GM23338 (cell line): Measurements from ENCODE around the gene GPR101. TPM values are rescaled to one million over a fixed set of nuclear protein-coding genes. Genes with fewer than 3 reads are reported as not detected.

ENCODE experiments used
- ATAC-seq: fragments of 200-7000 bp; cut with Tn5 transposase; 3 replicates; pipeline ENCODE4 v1.9.1; 2020
- DNase-seq: peaks from one replicate; pipeline ENCODE4 v3.0.0-alpha.2; 2015; ENCODE audit warnings: low spot score
- H2AFZ ChIP-seq: fragments of 200-600 bp; sonication (generic); 2 replicates; pipeline ENCODE4 v1.8.0; 2016; ENCODE audit warnings: antibody characterized with exemption, mild to moderate bottlenecking, moderate library complexity
- H3F3A ChIP-seq: fragments of 200-600 bp; sonication (generic); replicated peaks from 2 replicates; pipeline ENCODE4 v1.8.0; 2017; ENCODE audit warnings: antibody characterized with exemption, mixed run types, low read depth
- H3K27ac ChIP-seq: fragments of 200-600 bp; sonication (generic); 2 replicates; pipeline ENCODE4 v1.6.1; 2016; ENCODE audit warnings: low read depth
- H3K27me3 ChIP-seq: fragments of 200-600 bp; sonication (generic); 2 replicates; pipeline ENCODE4 v1.8.0; 2016; ENCODE audit warnings: mild to moderate bottlenecking, mixed run types, moderate library complexity; ENCODE audit not compliant: insufficient read depth
- H3K36me3 ChIP-seq: fragments of 200-600 bp; sonication (generic); 2 replicates; pipeline ENCODE4 v1.8.0; 2016; ENCODE audit warnings: mild to moderate bottlenecking; ENCODE audit not compliant: insufficient read depth
- H3K4me1 ChIP-seq: fragments of 200-600 bp; sonication (generic); 2 replicates; pipeline ENCODE4 v1.8.0; 2016; ENCODE audit warnings: mild to moderate bottlenecking, moderate library complexity; ENCODE audit not compliant: insufficient read depth
- H3K4me2 ChIP-seq: fragments of 200-600 bp; sonication (generic); 2 replicates; pipeline ENCODE4 v1.7.1; 2017; ENCODE audit warnings: mixed run types
- H3K4me3 ChIP-seq: fragments of 200-600 bp; sonication (generic); 2 replicates; pipeline ENCODE4 v1.6.1; 2016; ENCODE audit warnings: mixed run types
- H3K79me2 ChIP-seq: fragments of 200-600 bp; sonication (generic); replicated peaks from 2 replicates; pipeline ENCODE4 v1.8.0; 2017; ENCODE audit warnings: mild to moderate bottlenecking; ENCODE audit not compliant: insufficient read depth
- H3K9me2 ChIP-seq: fragments of 200-600 bp; sonication (generic); 2 replicates; pipeline ENCODE4 v1.8.0; 2017; ENCODE audit not compliant: insufficient read depth
- H4K20me1 ChIP-seq: fragments of 200-600 bp; sonication (generic); replicated peaks from 2 replicates; pipeline ENCODE4 v1.8.0; 2017; ENCODE audit warnings: mild to moderate bottlenecking; ENCODE audit not compliant: insufficient read depth
- H3K27ac Mint-ChIP-seq: 2 replicates; pipeline ENCODE4 v1.8.0; 2020; ENCODE audit warnings: inconsistent platforms, mild to moderate bottlenecking, moderate library complexity, mixed read lengths
- H3K27me3 Mint-ChIP-seq: 3 replicates; pipeline ENCODE4 v1.8.0; 2022; ENCODE audit warnings: low read depth, mild to moderate bottlenecking, moderate library complexity, mixed read lengths, inconsistent platforms; ENCODE audit not compliant: insufficient read depth, poor library complexity
- H3K36me3 Mint-ChIP-seq: 3 replicates; pipeline ENCODE4 v1.8.0; 2021; ENCODE audit warnings: low read depth, mild to moderate bottlenecking, inconsistent platforms, moderate library complexity, mixed read lengths
- H3K4me1 Mint-ChIP-seq: 3 replicates; pipeline ENCODE4 v1.8.0; 2020; ENCODE audit warnings: mild to moderate bottlenecking, inconsistent platforms, mixed read lengths
- H3K4me3 Mint-ChIP-seq: 3 replicates; pipeline ENCODE4 v1.8.0; 2021; ENCODE audit warnings: moderate library complexity, mild to moderate bottlenecking, inconsistent platforms, mixed read lengths
- H3K9me3 Mint-ChIP-seq: 3 replicates; pipeline ENCODE4 v1.8.0; 2020; ENCODE audit warnings: moderate library complexity, mild to moderate bottlenecking, inconsistent platforms, mixed read lengths
- CREB1 ChIP-seq: fragments of 250-450 bp; sonication (Bioruptor Pico); IDR thresholded peaks from 2 replicates; pipeline ENCODE4 v1.5.0; 2020; ENCODE audit warnings: low read depth, mild to moderate bottlenecking, moderate library complexity
- ETS1 ChIP-seq: IDR thresholded peaks from 2 replicates; pipeline ENCODE4 v1.6.1; 2016; ENCODE audit warnings: antibody characterized with exemption
- EZH2 ChIP-seq: fragments of 200-600 bp; sonication (generic); IDR thresholded peaks from one replicate; pipeline ENCODE4 v1.8.0; 2017; ENCODE audit warnings: antibody characterized with exemption, mild to moderate bottlenecking, low read depth; ENCODE audit not compliant: unreplicated experiment
- EZH2phosphoT487 ChIP-seq: fragments of 200-600 bp; sonication (generic); IDR thresholded peaks from one replicate; pipeline ENCODE4 v1.8.1; 2018; ENCODE audit warnings: antibody characterized with exemption; ENCODE audit not compliant: unreplicated experiment
- JUNB ChIP-seq: IDR thresholded peaks from one replicate; pipeline ENCODE4 v1.6.1; 2016; ENCODE audit warnings: antibody characterized with exemption; ENCODE audit not compliant: unreplicated experiment
- NANOG ChIP-seq: IDR thresholded peaks from 2 replicates; pipeline ENCODE4 v1.6.1; 2016; ENCODE audit warnings: antibody characterized with exemption, borderline replicate concordance
- POLR2AphosphoS5 ChIP-seq: IDR thresholded peaks from 2 replicates; pipeline ENCODE4 v1.6.1; 2016; ENCODE audit warnings: antibody characterized with exemption, low read depth
- REST ChIP-seq: IDR thresholded peaks from one replicate; pipeline ENCODE4 v1.6.1; 2018; ENCODE audit warnings: antibody characterized with exemption; ENCODE audit not compliant: unreplicated experiment
- STAT1 ChIP-seq: IDR thresholded peaks from one replicate; pipeline ENCODE4 v1.6.1; 2016; ENCODE audit warnings: antibody characterized with exemption; ENCODE audit not compliant: unreplicated experiment
- ZNF114 ChIP-seq: fragments of 250-450 bp; sonication (Bioruptor Pico); IDR thresholded peaks from 2 replicates; pipeline ENCODE4 v1.5.0; 2020; ENCODE audit warnings: mild to moderate bottlenecking, moderate library complexity
- ZNF331 ChIP-seq: fragments of 250-450 bp; sonication (Bioruptor Pico); IDR thresholded peaks from 2 replicates; pipeline ENCODE4 v1.5.0; 2020; ENCODE audit warnings: low read depth, mild to moderate bottlenecking, moderate library complexity
- polyA plus RNA-seq: library from polyadenylated mRNA; unstranded; fragments of >200 nt; fragmentation: Nextera tagmentation; extraction: Ambion mirVana; gene quantifications from 2 replicates; pipeline ENCODE4 v1.2.1, GENCODE V29; 2016
- total RNA-seq: library from RNA; depleted of rRNA; stranded (reverse); fragments of >200 nt; shearing (Covaris generic); gene quantifications from 2 replicates; pipeline ENCODE4 v1.2.3, GENCODE V29; 2014
- TF ChIP-seq, protein P1 (sequence below), 2 experiments: fragments of 200-600 bp in 1 of 2; sonication (generic) in 1 of 2; conservative IDR thresholded peaks; 2 replicates each; pipeline versions ENCODE4 v1.5.1 to v1.6.1; 2016 to 2017; ENCODE audit warnings: antibody characterized with exemption in 2 of 2, low read depth in 2 of 2, mild to moderate bottlenecking in 2 of 2, moderate library complexity in 1 of 2

Gene GPR101
- total and polyA plus RNA-seq, 2 experiments from 2014 or later: not detected

DNA sequence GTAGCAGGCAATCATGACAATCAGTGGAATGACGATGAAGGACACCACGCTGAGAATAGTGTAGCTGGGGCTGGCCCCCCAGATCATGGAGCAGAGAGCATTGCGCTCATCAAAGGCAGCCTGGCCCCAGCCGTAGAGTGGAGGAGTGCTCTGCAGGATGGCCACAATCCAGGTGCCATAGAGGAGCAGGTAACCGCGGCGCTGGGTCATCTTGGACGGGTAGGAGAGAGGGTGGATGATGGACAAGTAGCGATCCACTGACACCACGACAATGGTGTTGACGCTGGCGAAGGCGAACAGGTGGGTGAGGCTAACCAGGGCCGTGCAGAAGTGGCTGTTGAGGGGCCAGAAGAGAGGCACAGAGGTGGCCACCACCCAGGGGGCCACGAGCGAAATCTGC lies 2.8 kb downstream of the GPR101 start (continued):
- TF ChIP-seq ETS1: no peak
- TF ChIP-seq REST: no peak
- TF ChIP-seq JUNB: no peak

- Mint-ChIP-seq H3K36me3 (no peaks in the 10 kb centered on the region), H3K4me3 (no peak overlapping the region), H3K9me3 (no peaks in the 10 kb centered on the region; the same call in 2 of the 3 replicates), H3K4me1 (peaks cover 7% of the 10 kb centered on the region), H3K27ac (no peak overlapping the region), H3K27me3 (peaks cover 2% of the 10 kb centered on the region)
- no peak overlapping the region for H3K4me3 ChIP-seq
- no peak for ATAC-seq
- no peak overlapping the region for H3K27ac ChIP-seq
- no peaks in the 10 kb centered on the region for H3F3A ChIP-seq
- no peak for DNase-seq
- no peaks in the 10 kb centered on the region for H3K79me2 ChIP-seq
- H2AFZ ChIP-seq: no peak overlapping the region
- peaks cover 64% of the 10 kb centered on the region for H3K27me3 ChIP-seq
- no peak overlapping the region for H3K4me2 ChIP-seq
- H3K36me3 ChIP-seq: no peaks in the 10 kb centered on the region
- peaks cover 8% of the 10 kb centered on the region; the same call in 1 of the 2 replicates for H3K4me1 ChIP-seq
- H4K20me1 ChIP-seq: no peaks in the 10 kb centered on the region
- H3K9me2 ChIP-seq: no peaks in the 10 kb centered on the region
- no peak for TF ChIP-seq NANOG
- TF ChIP-seq POLR2AphosphoS5: no peak
- TF ChIP-seq, protein P1, sequence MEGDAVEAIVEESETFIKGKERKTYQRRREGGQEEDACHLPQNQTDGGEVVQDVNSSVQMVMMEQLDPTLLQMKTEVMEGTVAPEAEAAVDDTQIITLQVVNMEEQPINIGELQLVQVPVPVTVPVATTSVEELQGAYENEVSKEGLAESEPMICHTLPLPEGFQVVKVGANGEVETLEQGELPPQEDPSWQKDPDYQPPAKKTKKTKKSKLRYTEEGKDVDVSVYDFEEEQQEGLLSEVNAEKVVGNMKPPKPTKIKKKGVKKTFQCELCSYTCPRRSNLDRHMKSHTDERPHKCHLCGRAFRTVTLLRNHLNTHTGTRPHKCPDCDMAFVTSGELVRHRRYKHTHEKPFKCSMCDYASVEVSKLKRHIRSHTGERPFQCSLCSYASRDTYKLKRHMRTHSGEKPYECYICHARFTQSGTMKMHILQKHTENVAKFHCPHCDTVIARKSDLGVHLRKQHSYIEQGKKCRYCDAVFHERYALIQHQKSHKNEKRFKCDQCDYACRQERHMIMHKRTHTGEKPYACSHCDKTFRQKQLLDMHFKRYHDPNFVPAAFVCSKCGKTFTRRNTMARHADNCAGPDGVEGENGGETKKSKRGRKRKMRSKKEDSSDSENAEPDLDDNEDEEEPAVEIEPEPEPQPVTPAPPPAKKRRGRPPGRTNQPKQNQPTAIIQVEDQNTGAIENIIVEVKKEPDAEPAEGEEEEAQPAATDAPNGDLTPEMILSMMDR (conservative IDR thresholded peaks at IDR 0.05; ENCODE audit: low read depth in 2 of 2): no peak
- no peak for TF ChIP-seq ZNF331 (CRISPR knock-in tag)
- no peak for TF ChIP-seq EZH2
- no peak for TF ChIP-seq JUNB
- no peak for TF ChIP-seq STAT1
- no peak for TF ChIP-seq REST
- no peak for TF ChIP-seq CREB1 (CRISPR knock-in tag)
- TF ChIP-seq ZNF114 (CRISPR knock-in tag): no peak
- no peak for TF ChIP-seq ETS1
- no peak for TF ChIP-seq EZH2phosphoT487
Measured at GRCh38 chrX:137028699-137029098, 5.1 kb downstream of the GPR101 start.
